Heart left ventricle (tissue), 16 donors: ENCODE measurements around the gene CSNK1G1. TPM values are rescaled to one million over a fixed set of nuclear protein-coding genes. Genes with fewer than 3 reads are reported as not detected.

Experiments used
- ATAC-seq, 4 donors: fragments of 200-7000 bp; cut with Tn5 transposase; one replicate each; pipeline ENCODE4 v1.9.1; 2020 to 2022; ENCODE audit warnings: moderate library complexity in 4 of 4, mild to moderate bottlenecking in 3 of 4, moderate number of reproducible peaks in 1 of 4
- DNase-seq, 5 donors: peaks; one replicate each; pipeline ENCODE4 v3.0.0-alpha.2; 2020
- H3K27ac ChIP-seq, 12 donors: fragments of 200-600 bp; sonication (generic) in 4 of 12; one replicate each; pipeline versions ENCODE4 v1.5.0 to v1.8.0; 2016 to 2022; ENCODE audit warnings: mild to moderate bottlenecking in 2 of 12
- H3K27me3 ChIP-seq, 9 donors: fragments of 200-600 bp; sonication (generic) in 2 of 9; one replicate each; pipeline versions ENCODE4 v1.5.1 to v1.8.0; 2016 to 2022; ENCODE audit warnings: mild to moderate bottlenecking in 3 of 9
- H3K36me3 ChIP-seq, 9 donors: fragments of 200-600 bp; sonication (generic) in 2 of 9; one replicate each; pipeline versions ENCODE4 v1.5.0 to v1.8.0; 2018 to 2022; ENCODE audit warnings: mild to moderate bottlenecking in 2 of 9
- H3K4me1 ChIP-seq, 12 donors: fragments of 200-600 bp; sonication (generic) in 4 of 12; one replicate each; pipeline versions ENCODE4 v1.5.0 to v1.8.0; 2016 to 2022; ENCODE audit warnings: mild to moderate bottlenecking in 3 of 12
- H3K4me3 ChIP-seq, 12 donors: fragments of 200-600 bp; sonication (generic) in 4 of 12; one replicate each; pipeline versions ENCODE4 v1.5.0 to v1.8.0; 2017 to 2022; ENCODE audit warnings: mild to moderate bottlenecking in 9 of 12, moderate library complexity in 4 of 12
- H3K9me3 ChIP-seq, 12 donors: fragments of 200-600 bp; sonication (generic) in 4 of 12; one replicate each; pipeline versions ENCODE4 v1.5.0 to v1.8.0; 2016 to 2022; ENCODE audit warnings: mild to moderate bottlenecking in 1 of 12
- POLR2A ChIP-seq, 2 donors: fragments of 450-650 bp; IDR thresholded peaks; one replicate each; pipeline ENCODE4 v1.6.1; 2017; ENCODE audit warnings: antibody characterized with exemption in 2 of 2, mild to moderate bottlenecking in 2 of 2, moderate library complexity in 2 of 2
- WGBS, 4 donors: extraction: QIAGEN DNeasy Blood & Tissue Kit in 2 of 4; methylation state at CpG; one replicate each; pipeline versions ENCODE4 v1.1.5 to v1.1.7; 2013 to 2018; 5-methylcytosine and 5-hydroxymethylcytosine counted together
- intact Hi-C, 10 donors: fragments of 100-400 bp; cut with DNase I; formaldehyde crosslinking; loops; one replicate each; pipeline versions ENCODE4 v1.11.1 to v1.14.2; 2022
- polyA plus RNA-seq, 2 donors: library from polyadenylated mRNA; stranded (reverse); fragments of 200-250 nt; gene quantifications; one replicate each; pipeline ENCODE4 v1.2.3, GENCODE V29; 2013
- total RNA-seq, 9 donors: library from RNA; depleted of rRNA in 2 of 9; stranded (reverse); fragments of >200 nt in 2 of 9; fragmentation: NEBNext Ultra II Directional in 3 of 9; extraction: Animal tissue kit (Norgen Biotek cat#: 25700) in 3 of 9; gene quantifications; one replicate each; pipeline versions ENCODE4 v1.1.0 to v1.2.4, GENCODE V29; 2016 to 2023
- TF ChIP-seq, protein P1 (sequence below), 12 donors: fragments of 200-600 bp; sonication (generic) in 4 of 12; IDR thresholded peaks; one replicate each; pipeline versions ENCODE4 v1.5.0 to v1.8.0; 2018 to 2022; ENCODE audit warnings: antibody characterized with exemption in 12 of 12, mild to moderate bottlenecking in 5 of 12
- donor health status: ischemic (EF 13 %, LVEDD 7.1; RV severe dilation, severe dysfunction).
- donor health status: healthy with polysubstance abuse.
- donor health status: DM: no; HTN: yes; CAD: no.
- donor health status: DM: no; HTN: no; CAD: no.
- donor health status: ischemic (EF 25% LVEDD 6.9; RV normal size, moderate dysfunction).
- donor health status: ischemic (EF 25% LVEDD 5.7; RV mildly dilated, moderate dysfunction).
- donor health status: healthy.
- donor health status: DM: yes; HTN: yes; CAD: no.
- donor health status: ischemic (EF 35%, LVEDD 5.7; RV mildly dilated, moderate dysfunction).
- donor health status: nonischemic (EF 11% LVEDD 7.7; RV severe dilation, severe dysfunction).
- donor health status: DM: yes; HTN: yes; CAD: no.
- donor health status: PGD.
- donor health status: ischemic (EF 29% LVEDD 5.4; RV normal size, mild dysfunction).
- donor health status: nonischemic (EF 23%, LVEDD 6.1; RV moderate dilation, normal function).

CSNK1G1 gene
- total and polyA plus RNA-seq, 11 donors = 1.4 to 15.0 (median 7.4) TPM

DNA sequence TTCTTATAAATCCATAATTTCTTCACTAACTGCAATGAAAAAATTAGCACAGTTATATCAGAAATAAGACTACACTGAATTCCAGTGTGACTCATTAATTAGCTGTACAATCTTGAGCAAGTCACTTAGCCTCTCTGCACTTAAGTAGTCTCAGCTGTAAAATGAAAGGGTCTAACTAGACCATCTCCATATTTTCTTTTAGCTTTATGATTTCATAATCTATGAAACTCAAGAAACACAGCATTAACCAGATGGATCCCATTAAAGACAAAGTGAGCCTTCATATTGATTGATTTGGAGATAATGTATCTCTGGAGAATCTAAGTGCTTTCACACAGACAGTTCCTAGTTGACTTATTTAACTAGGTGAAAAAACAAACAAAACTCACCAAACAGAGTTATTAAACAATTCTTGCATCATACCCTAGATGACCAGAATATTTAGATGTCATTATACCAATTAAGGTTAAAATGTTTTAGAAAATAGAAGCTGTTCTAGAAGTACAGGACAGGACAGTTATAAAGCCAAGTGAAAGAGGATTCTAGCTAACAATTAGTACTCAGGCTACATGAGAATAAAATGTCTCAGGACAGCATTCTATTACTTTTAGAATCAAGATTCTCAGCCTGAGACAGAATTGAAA is 11.2 kb downstream of the CSNK1G1 start:
- no peak overlapping the region for H3K27ac ChIP-seq
- TF ChIP-seq, protein P1, sequence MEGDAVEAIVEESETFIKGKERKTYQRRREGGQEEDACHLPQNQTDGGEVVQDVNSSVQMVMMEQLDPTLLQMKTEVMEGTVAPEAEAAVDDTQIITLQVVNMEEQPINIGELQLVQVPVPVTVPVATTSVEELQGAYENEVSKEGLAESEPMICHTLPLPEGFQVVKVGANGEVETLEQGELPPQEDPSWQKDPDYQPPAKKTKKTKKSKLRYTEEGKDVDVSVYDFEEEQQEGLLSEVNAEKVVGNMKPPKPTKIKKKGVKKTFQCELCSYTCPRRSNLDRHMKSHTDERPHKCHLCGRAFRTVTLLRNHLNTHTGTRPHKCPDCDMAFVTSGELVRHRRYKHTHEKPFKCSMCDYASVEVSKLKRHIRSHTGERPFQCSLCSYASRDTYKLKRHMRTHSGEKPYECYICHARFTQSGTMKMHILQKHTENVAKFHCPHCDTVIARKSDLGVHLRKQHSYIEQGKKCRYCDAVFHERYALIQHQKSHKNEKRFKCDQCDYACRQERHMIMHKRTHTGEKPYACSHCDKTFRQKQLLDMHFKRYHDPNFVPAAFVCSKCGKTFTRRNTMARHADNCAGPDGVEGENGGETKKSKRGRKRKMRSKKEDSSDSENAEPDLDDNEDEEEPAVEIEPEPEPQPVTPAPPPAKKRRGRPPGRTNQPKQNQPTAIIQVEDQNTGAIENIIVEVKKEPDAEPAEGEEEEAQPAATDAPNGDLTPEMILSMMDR (IDR thresholded peaks at IDR 0.05) = no peak
- no peak for TF ChIP-seq POLR2A (IDR thresholded peaks at IDR 0.05)
- intact Hi-C loops = loop anchor here in 1 of 10 donors (10.0 kb wide), 1 partner anchor 130 kb away; no protein-coding TSS in a partner anchor
- no peaks in the 10 kb centered on the region for H3K27me3 ChIP-seq
- H3K9me3 ChIP-seq = no peaks in the 10 kb centered on the region
- peaks cover 0 to 20% (median 4%) of the 10 kb centered on the region in 12 donors for H3K4me1 ChIP-seq
- no peak overlapping the region for H3K4me3 ChIP-seq
- no peak for ATAC-seq
- no peak for DNase-seq
- peaks cover 0 to 42% (median 12%) of the 10 kb centered on the region in 9 donors for H3K36me3 ChIP-seq

DNA sequence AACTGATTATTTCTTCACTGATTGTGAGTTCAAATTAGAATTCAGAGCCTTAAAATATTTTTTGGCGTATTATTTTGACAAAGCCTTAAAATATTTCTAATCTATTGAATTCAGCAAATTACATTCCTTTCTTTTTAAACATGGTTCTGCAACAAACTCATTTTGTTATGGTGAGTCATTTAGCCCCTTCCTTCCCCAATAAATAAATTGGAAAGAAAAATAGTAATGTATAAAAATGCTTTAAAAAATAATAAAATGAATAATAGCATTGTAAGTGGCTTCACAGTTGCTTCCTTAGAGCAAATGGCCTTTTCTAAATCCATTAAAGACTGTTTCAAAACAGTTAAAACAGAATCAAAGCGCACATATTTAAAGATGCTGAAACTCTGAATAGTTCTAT is 12.1 kb downstream of the CSNK1G1 start:
- no peaks in the 10 kb centered on the region for H3K9me3 ChIP-seq

DNA sequence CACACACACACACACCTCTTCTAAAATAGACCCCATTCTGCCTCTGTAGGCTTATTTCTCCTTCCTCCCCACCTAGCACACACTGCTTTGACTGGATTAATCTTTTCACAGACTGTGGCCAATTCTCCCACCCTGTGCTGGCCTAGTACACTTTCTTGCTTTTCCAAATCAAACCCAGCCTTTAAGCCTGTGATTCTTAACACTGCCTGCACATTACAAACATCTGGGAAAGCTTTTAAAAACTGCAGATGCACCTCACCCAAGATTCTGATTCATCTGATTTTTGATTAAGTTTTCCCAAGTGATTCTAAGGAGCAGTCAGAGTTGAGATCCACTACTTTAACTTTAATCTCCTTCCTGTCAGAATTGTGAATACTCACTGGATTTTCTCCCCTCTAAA is 12.8 kb downstream of the CSNK1G1 start:
- peaks cover 0 to 14% (median 2%) of the 10 kb centered on the region in 12 donors for H3K4me1 ChIP-seq
- H3K4me3 ChIP-seq = no peak overlapping the region
- DNase-seq (no peak), ATAC-seq (peak in 1 of 4 donors; percentile 28)
- H3K27me3 ChIP-seq = no peaks in the 10 kb centered on the region
- no peaks in the 10 kb centered on the region for H3K9me3 ChIP-seq
- H3K36me3 ChIP-seq = peaks cover 0 to 36% (median 9%) of the 10 kb centered on the region in 9 donors
- H3K27ac ChIP-seq = no peak overlapping the region
- TF ChIP-seq, protein P1 (IDR thresholded peaks at IDR 0.05) = no peak
- no peak for TF ChIP-seq POLR2A (IDR thresholded peaks at IDR 0.05)
- intact Hi-C loops = loop anchor here in 1 of 10 donors (10.0 kb wide), 1 partner anchor 128 kb away; no protein-coding TSS in a partner anchor

More for the DNA sequence above, 12.1 kb downstream of the CSNK1G1 start:
- peaks cover 0 to 14% (median 1%) of the 10 kb centered on the region in 12 donors for H3K4me1 ChIP-seq
- intact Hi-C loops = loop anchor here in 1 of 10 donors (10.0 kb wide), 1 partner anchor 129 kb away; no protein-coding TSS in a partner anchor
- WGBS, 4 donors = 94 to 96% (median 95%) methylated on average over 2 of the region's 2 CpGs
- ATAC-seq (no peak), DNase-seq (no peak)
- H3K27ac ChIP-seq = no peak overlapping the region
- TF ChIP-seq POLR2A (IDR thresholded peaks at IDR 0.05) = no peak
- TF ChIP-seq, protein P1 (IDR thresholded peaks at IDR 0.05) = no peak
- H3K27me3 ChIP-seq = no peaks in the 10 kb centered on the region
- H3K4me3 ChIP-seq = no peak overlapping the region
- H3K36me3 ChIP-seq = peaks cover 0 to 42% (median 12%) of the 10 kb centered on the region in 9 donors

DNA sequence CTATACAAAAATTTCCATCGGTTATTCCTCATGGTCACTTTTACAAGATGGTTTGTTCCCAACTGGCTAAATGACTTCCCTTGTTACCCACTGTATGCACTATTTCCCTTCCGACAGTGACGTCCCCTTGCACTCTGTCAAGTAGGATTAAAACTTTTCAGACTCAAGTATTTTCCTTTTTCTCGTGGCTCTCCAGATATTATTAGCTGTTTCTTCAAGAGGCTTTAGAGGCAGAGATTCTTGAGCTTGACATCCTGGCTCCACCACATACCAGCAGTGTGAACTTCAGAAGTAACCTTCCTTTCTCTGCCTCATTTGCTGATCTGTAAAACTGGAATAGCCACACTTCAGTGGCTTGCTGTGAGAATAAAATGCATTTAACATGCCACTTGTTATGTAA is 14.0 kb downstream of the CSNK1G1 start:
- DNase-seq (no peak), ATAC-seq (no peak)
- Histone ChIP-seq H3K4me1 (peaks cover 0 to 14% (median 2%) of the 10 kb centered on the region in 12 donors), H3K27me3 (no peaks in the 10 kb centered on the region), H3K27ac (no peak overlapping the region), H3K4me3 (no peak overlapping the region), H3K36me3 (peaks cover 0 to 25% (median under 1%) of the 10 kb centered on the region in 9 donors), H3K9me3 (no peaks in the 10 kb centered on the region)
- no peak for TF ChIP-seq POLR2A (IDR thresholded peaks at IDR 0.05)
- TF ChIP-seq, protein P1 (IDR thresholded peaks at IDR 0.05) = no peak
- intact Hi-C loops = loop anchor here in 1 of 10 donors (10.0 kb wide), 1 partner anchor 127 kb away; no protein-coding TSS in a partner anchor
- 84 to 88% (median 86%) methylated on average over 4 of the region's 4 CpGs for WGBS, 4 donors
